B cell (primary cell): Measurements from ENCODE around the gene LPGAT1. TPM values are rescaled to one million over a fixed set of nuclear protein-coding genes. Genes with fewer than 3 reads are reported as not detected.

Source experiments
- ATAC-seq: fragments of 200-7000 bp; cut with Tn5 transposase; one replicate; pipeline ENCODE4 v1.10.0; 2021; ENCODE audit warnings: low read depth, mild to moderate bottlenecking, moderate number of reproducible peaks, moderate library complexity
- CTCF ChIA-PET: fragments of 350-600 bp; sonication (Branson Sonifier 250); formaldehyde crosslinking; loops from one replicate; lab custom pipeline; 2021; ENCODE audit warnings: antibody characterized with exemption, inconsistent platforms; lab: Charles Lee
- POLR2A ChIA-PET: fragments of 350-600 bp; sonication (Branson Sonifier 250); formaldehyde crosslinking; loops from one replicate; lab custom pipeline; 2021; ENCODE audit warnings: antibody characterized with exemption; lab: Charles Lee
- DNase-seq: peaks from one replicate; pipeline ENCODE4 v3.0.0; 2013
- H2AFZ ChIP-seq: 2 replicates; pipeline ENCODE4 v1.6.1; 2012; ENCODE audit warnings: mild to moderate bottlenecking, low read depth, low read length; ENCODE audit not compliant: insufficient read depth, poor library complexity, severe bottlenecking
- H3K27ac ChIP-seq, 2 donors: 1 replicate in 1 of 2; 2 replicates in 1 of 2; pipeline ENCODE4 v1.5.1; 2012 to 2013; ENCODE audit warnings: low read length in 2 of 2, mild to moderate bottlenecking in 2 of 2, moderate library complexity in 1 of 2
- H3K27me3 ChIP-seq, 4 experiments: fragments of 200-600 bp in 1 of 4; sonication (generic) in 1 of 4; replicated peaks in 1 of 4; 1 replicate in 2 of 4; 2 replicates in 2 of 4; pipeline versions ENCODE4 v1.6.1 to v1.7.0; 2013 to 2016; ENCODE audit warnings: low read length in 3 of 4, mild to moderate bottlenecking in 2 of 4, mixed read lengths in 1 of 4, moderate library complexity in 1 of 4; ENCODE audit not compliant: insufficient read depth in 4 of 4, control insufficient read depth in 3 of 4; ENCODE audit errors: control extremely low read depth in 1 of 4
- H3K36me3 ChIP-seq, 2 experiments: replicated peaks in 1 of 2; 1 replicate in 1 of 2; 2 replicates in 1 of 2; pipeline versions ENCODE4 v1.6.1 to v1.7.1; 2013; ENCODE audit warnings: low read length in 1 of 2; ENCODE audit not compliant: insufficient read depth in 2 of 2, control insufficient read depth in 1 of 2; ENCODE audit errors: control extremely low read depth in 1 of 2, extremely low read depth in 1 of 2
- H3K4me1 ChIP-seq, 2 donors: fragments of 200-600 bp in 1 of 2; sonication (generic) in 1 of 2; 1 replicate in 1 of 2; 2 replicates in 1 of 2; pipeline versions ENCODE4 v1.5.1 to v1.6.1; 2013 to 2017; ENCODE audit warnings: low read length in 2 of 2; ENCODE audit not compliant: control insufficient read depth in 2 of 2, insufficient read depth in 2 of 2
- H3K4me2 ChIP-seq: replicated peaks from 2 replicates; pipeline ENCODE3; 2012; ENCODE audit warnings: mild to moderate bottlenecking, low read depth, low read length; ENCODE audit not compliant: poor library complexity, severe bottlenecking
- H3K4me3 ChIP-seq, 5 experiments: fragments of 200-600 bp in 1 of 5; sonication (generic) in 1 of 5; 1 replicate in 3 of 5; 2 replicates in 2 of 5; pipeline versions ENCODE4 v1.5.1 to v1.7.0; 2011 to 2016; ENCODE audit warnings: low read length in 4 of 5, mild to moderate bottlenecking in 4 of 5, low read depth in 2 of 5, control low read depth in 1 of 5, moderate library complexity in 1 of 5; ENCODE audit not compliant: insufficient read depth in 1 of 5; ENCODE audit errors: control extremely low read depth in 1 of 5, extremely low read depth in 1 of 5
- H3K79me2 ChIP-seq: fragments of 200-600 bp; sonication (generic); one replicate; pipeline ENCODE4 v1.6.0; 2016; ENCODE audit warnings: low read length; ENCODE audit not compliant: control insufficient read depth, insufficient read depth
- H3K9ac ChIP-seq: fragments of 200-600 bp; sonication (generic); 2 replicates; pipeline ENCODE4 v1.6.1; 2017; ENCODE audit warnings: mild to moderate bottlenecking, low read length, moderate library complexity
- H3K9me3 ChIP-seq, 3 donors: one replicate each; pipeline versions ENCODE4 v1.6.1 to v1.7.1; 2013; ENCODE audit warnings: low read length in 2 of 3; ENCODE audit not compliant: control insufficient read depth in 2 of 3, insufficient read depth in 1 of 3; ENCODE audit errors: control extremely low read depth in 1 of 3
- H4K20me1 ChIP-seq: 2 replicates; pipeline ENCODE4 v1.6.0; 2012; ENCODE audit warnings: mild to moderate bottlenecking, low read length; ENCODE audit not compliant: insufficient read depth, control insufficient read depth, poor library complexity, severe bottlenecking
- H3K27ac Mint-ChIP-seq: one replicate; pipeline ENCODE4 v1.8.0; 2021; ENCODE audit warnings: mixed read lengths
- H3K27me3 Mint-ChIP-seq: one replicate; pipeline ENCODE4 v1.8.0; 2021; ENCODE audit warnings: mixed read lengths
- H3K4me1 Mint-ChIP-seq: one replicate; pipeline ENCODE4 v1.8.0; 2021; ENCODE audit warnings: mixed read lengths
- H3K4me3 Mint-ChIP-seq: one replicate; pipeline ENCODE4 v1.8.0; 2021; ENCODE audit warnings: mixed read lengths
- H3K9me3 Mint-ChIP-seq: one replicate; pipeline ENCODE4 v1.8.0; 2022; ENCODE audit warnings: mixed read lengths; ENCODE audit not compliant: insufficient read depth
- EZH2 ChIP-seq: IDR thresholded peaks from 2 replicates; pipeline ENCODE4 v1.6.1; 2012; ENCODE audit warnings: borderline replicate concordance, low read depth, mild to moderate bottlenecking, moderate library complexity, low read length; ENCODE audit not compliant: insufficient read depth, poor library complexity, severe bottlenecking
- WGBS: methylation state at CpG from one replicate; pipeline ENCODE4 v1.1.5; 2013; ENCODE audit warnings: missing lambda C conversion rate; ENCODE audit not compliant: insufficient coverage; 5-methylcytosine and 5-hydroxymethylcytosine counted together
- intact Hi-C: fragments of 100-400 bp; cut with micrococcal nuclease; formaldehyde crosslinking; loops from one replicate; pipeline ENCODE4 v1.10.0; 2022
- polyA plus RNA-seq: library from polyadenylated mRNA; depleted of rRNA; stranded (reverse); fragments of >200 nt; gene quantifications from 2 replicates; pipeline ENCODE4 v1.2.3, GENCODE V29; 2012
- total RNA-seq, 2 donors: library from RNA; stranded (reverse); fragments of 120-200 nt in 1 of 2; gene quantifications; 1 replicate in 1 of 2; 2 replicates in 1 of 2; pipeline versions ENCODE4 v1.2.3 to v1.2.4, GENCODE V29; 2013 to 2022
- TF ChIP-seq, protein P1 (sequence below): fragments of 200-600 bp; IDR thresholded peaks from one replicate; pipeline ENCODE4 v1.8.0; 2022; ENCODE audit warnings: antibody characterized with exemption, mild to moderate bottlenecking

LPGAT1 gene
- total and polyA plus RNA-seq, 2 donors (not counting 1 experiment from before 2014, with no cell fraction given), result 9.3 to 63.8 TPM

DNA sequence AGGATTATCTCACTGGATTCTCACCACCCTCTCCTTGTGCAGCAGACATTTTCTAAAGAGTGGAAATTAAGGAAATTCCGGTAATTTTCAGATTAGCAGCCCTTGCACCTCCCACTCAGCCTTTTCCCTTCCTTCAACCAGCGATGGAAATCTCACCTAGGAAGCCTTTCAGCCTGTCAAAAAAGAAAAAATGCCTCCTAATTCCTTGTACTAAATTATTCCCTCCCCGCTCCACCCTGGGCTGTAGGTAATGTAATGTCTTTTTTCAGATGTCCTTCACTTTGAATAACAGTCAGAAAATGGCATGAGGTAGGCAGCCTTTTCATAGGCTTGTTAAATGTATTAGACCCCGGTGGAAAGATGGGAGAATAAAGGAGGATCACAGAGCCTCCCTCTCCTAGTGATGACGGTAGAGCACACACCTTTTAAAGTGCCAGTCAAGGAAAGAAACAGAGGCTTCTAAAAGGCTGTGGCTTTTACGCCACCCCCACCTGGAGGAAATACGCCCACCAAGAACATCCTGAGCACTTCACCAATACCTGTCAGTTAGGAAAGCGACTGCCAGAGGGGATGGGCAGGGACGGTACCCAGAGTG lies 92.4 kb downstream of the LPGAT1 start:
- Histone ChIP-seq H3K9me3 (no peaks in the 10 kb centered on the region), H3K27me3 (no peaks in the 10 kb centered on the region), H3K4me1 (peaks cover 7 to 21% of the 10 kb centered on the region in 2 donors), H2AFZ (no peak overlapping the region), H3K79me2 (no peaks in the 10 kb centered on the region), H3K4me3 (no peak overlapping the region), H3K27ac (no peak overlapping the region), H3K36me3 (no peaks in the 10 kb centered on the region), H3K4me2 (no peak overlapping the region), H3K9ac (no peak overlapping the region), H4K20me1 (no peaks in the 10 kb centered on the region)
- Mint-ChIP-seq H3K9me3 (no peaks in the 10 kb centered on the region), H3K27ac (no peak overlapping the region), H3K27me3 (peaks cover 8% of the 10 kb centered on the region), H3K4me3 (no peak overlapping the region), H3K4me1 (peaks cover 19% of the 10 kb centered on the region)
- POLR2A ChIA-PET, result no interaction called here
- ATAC-seq (no peak), DNase-seq (no peak)
- intact Hi-C loops, result no loop called here
- CTCF ChIA-PET, result interaction anchor here (2.0 kb wide), 1 partner anchor 12 kb away, joined by 4 read pairs; no protein-coding TSS in a partner anchor
- WGBS, result 70% methylated on average over 4 of the region's 9 CpGs
- no peak for TF ChIP-seq EZH2
- TF ChIP-seq, protein P1, sequence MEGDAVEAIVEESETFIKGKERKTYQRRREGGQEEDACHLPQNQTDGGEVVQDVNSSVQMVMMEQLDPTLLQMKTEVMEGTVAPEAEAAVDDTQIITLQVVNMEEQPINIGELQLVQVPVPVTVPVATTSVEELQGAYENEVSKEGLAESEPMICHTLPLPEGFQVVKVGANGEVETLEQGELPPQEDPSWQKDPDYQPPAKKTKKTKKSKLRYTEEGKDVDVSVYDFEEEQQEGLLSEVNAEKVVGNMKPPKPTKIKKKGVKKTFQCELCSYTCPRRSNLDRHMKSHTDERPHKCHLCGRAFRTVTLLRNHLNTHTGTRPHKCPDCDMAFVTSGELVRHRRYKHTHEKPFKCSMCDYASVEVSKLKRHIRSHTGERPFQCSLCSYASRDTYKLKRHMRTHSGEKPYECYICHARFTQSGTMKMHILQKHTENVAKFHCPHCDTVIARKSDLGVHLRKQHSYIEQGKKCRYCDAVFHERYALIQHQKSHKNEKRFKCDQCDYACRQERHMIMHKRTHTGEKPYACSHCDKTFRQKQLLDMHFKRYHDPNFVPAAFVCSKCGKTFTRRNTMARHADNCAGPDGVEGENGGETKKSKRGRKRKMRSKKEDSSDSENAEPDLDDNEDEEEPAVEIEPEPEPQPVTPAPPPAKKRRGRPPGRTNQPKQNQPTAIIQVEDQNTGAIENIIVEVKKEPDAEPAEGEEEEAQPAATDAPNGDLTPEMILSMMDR, result no peak

GRCh38 chr1:211737115-211738035 lies 93.2 kb downstream of the LPGAT1 start:
- Histone ChIP-seq H4K20me1 (no peaks in the 10 kb centered on the region), H3K36me3 (no peaks in the 10 kb centered on the region), H3K9ac (no peak overlapping the region), H3K4me1 (peaks cover 7 to 21% of the 10 kb centered on the region in 2 donors), H3K9me3 (no peaks in the 10 kb centered on the region), H3K27ac (no peak overlapping the region), H2AFZ (no peak overlapping the region), H3K4me2 (no peak overlapping the region), H3K79me2 (no peaks in the 10 kb centered on the region), H3K4me3 (no peak overlapping the region), H3K27me3 (no peaks in the 10 kb centered on the region)
- Mint-ChIP-seq H3K27me3 (peaks cover 8% of the 10 kb centered on the region), H3K4me1 (peaks cover 19% of the 10 kb centered on the region), H3K9me3 (no peaks in the 10 kb centered on the region), H3K4me3 (no peak overlapping the region), H3K27ac (no peak overlapping the region)
- DNase-seq (no peak), ATAC-seq (no peak)
- TF ChIP-seq, protein P1, result no peak
- TF ChIP-seq EZH2, result no peak
- 96% methylated on average over 9 of the region's 15 CpGs for WGBS
- CTCF ChIA-PET, result no interaction called here
- POLR2A ChIA-PET, result no interaction called here
- intact Hi-C loops, result no loop called here
